Fibroblast of pulmonary artery (primary cell): ENCODE data around the gene CRHR1.
"Not testable (repeated sequence)": the region's sequence is repeated elsewhere in the genome, so short reads cannot be mapped to it uniquely, and the experiment has no call there.

Source experiments
- DNase-seq: peaks from one replicate; pipeline ENCODE4 v3.0.0-alpha.2; 2010; ENCODE audit warnings: low read depth
- H3K4me3 ChIP-seq: replicated peaks from 2 replicates; pipeline ENCODE4 v1.5.1; 2011; ENCODE audit warnings: low read depth, mild to moderate bottlenecking, control low read depth, low read length, moderate library complexity
- TF ChIP-seq, protein P1 (sequence below): IDR thresholded peaks from 2 replicates; pipeline ENCODE4 v1.5.1; 2011; ENCODE audit warnings: mild to moderate bottlenecking, control low read depth, low read length, inconsistent platforms; ENCODE audit errors: missing control alignments

The CRHR1 gene

GRCh38 chr17:45743626-45744326, 40.3 kb upstream of the CRHR1 start:
- no peak for DNase-seq
- H3K4me3 ChIP-seq, result no peak overlapping the region
- TF ChIP-seq, protein P1, sequence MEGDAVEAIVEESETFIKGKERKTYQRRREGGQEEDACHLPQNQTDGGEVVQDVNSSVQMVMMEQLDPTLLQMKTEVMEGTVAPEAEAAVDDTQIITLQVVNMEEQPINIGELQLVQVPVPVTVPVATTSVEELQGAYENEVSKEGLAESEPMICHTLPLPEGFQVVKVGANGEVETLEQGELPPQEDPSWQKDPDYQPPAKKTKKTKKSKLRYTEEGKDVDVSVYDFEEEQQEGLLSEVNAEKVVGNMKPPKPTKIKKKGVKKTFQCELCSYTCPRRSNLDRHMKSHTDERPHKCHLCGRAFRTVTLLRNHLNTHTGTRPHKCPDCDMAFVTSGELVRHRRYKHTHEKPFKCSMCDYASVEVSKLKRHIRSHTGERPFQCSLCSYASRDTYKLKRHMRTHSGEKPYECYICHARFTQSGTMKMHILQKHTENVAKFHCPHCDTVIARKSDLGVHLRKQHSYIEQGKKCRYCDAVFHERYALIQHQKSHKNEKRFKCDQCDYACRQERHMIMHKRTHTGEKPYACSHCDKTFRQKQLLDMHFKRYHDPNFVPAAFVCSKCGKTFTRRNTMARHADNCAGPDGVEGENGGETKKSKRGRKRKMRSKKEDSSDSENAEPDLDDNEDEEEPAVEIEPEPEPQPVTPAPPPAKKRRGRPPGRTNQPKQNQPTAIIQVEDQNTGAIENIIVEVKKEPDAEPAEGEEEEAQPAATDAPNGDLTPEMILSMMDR, result no peak

- H3K4me3 ChIP-seq, DNase-seq: not testable (repeated sequence)
These were observed 39.3 kb upstream of the CRHR1 start for GRCh38 chr17:45744826-45745225.

- no peak overlapping the region for H3K4me3 ChIP-seq
- no peak for DNase-seq
- TF ChIP-seq, protein P1, result no peak
These were observed 38.3 kb upstream of the CRHR1 start for GRCh38 chr17:45745601-45746494.

DNA sequence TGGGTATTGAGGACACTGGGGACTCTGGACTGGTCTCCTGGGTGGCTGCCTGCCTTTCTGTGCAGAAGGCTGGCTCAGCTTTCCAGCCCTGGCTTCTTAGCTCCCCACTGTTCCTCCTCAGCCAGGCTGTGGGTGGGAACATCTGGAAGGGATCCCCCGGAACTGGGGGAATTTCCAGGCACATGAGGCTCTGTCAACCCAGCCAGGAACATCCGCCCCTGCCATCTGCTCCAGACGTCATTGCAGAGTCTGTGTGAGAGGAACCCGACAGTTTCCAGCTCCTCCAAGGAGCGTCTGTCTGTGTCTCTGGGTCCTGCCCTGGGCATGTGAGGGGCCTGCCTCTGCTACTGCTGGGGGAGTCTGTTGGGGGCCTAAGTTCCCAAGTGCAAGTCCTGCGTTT, 36.2 kb upstream of the CRHR1 start:
- DNase-seq, result no peak
- H3K4me3 ChIP-seq, result no peak overlapping the region
- TF ChIP-seq, protein P1, result no peak

DNA sequence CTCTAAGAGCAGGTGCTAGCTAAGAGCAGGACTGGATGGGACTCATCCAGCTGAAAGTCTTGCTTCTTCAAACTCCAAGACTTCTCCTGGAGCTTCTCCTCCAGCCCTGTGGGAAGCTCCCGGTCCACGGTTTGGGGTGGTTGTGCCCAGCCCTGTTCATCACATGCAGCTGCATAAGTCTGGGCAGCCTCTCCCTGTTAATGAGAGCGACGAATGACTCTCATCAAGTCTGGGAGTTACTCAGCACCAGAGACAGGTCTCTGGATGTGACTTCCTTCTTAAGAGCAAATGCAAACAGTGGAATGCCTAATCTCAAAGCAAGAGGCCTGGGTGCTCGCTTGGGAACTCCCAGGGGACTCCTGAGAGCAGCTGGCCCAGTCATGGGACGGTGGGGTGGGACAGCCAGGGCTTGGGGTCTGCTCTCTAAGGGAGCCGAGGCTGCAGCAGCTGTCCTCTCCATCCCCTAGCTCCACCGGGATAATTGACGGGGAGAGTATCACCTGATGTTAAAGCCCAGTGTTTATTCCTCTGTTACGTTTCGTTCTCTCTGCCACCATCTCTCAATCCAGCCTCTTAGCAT, 35.3 kb upstream of the CRHR1 start:
- TF ChIP-seq, protein P1, result no peak
- no peak overlapping the region for H3K4me3 ChIP-seq
- DNase-seq, result no peak

GRCh38 chr17:45749831-45750335, 34.2 kb upstream of the CRHR1 start:
- TF ChIP-seq, protein P1, result no peak
- H3K4me3 ChIP-seq, result no peak overlapping the region
- DNase-seq, result no peak
